Stimulated activated CD8-positive, alpha-beta memory T cell treated with anti-CD3 and anti-CD28 coated beads, Interleukin-15, amount 100 ng/mL, for 1 hour (primary cell): Measurements from ENCODE around the gene CADM1.

Source experiments
- DNase-seq: peaks from one replicate; pipeline ENCODE4 v3.0.0-alpha.2; 2020; ENCODE audit warnings: low read depth

The CADM1 gene

GRCh38 chr11:115181538-115181937 is 322.7 kb downstream of the CADM1 start:
- DNase-seq: no peak

GRCh38 chr11:115180272-115180671 is 323.9 kb downstream of the CADM1 start:
- no peak for DNase-seq

- DNase-seq: no peak
Observed at GRCh38 chr11:115179636-115180035, 324.6 kb downstream of the CADM1 start.

GRCh38 chr11:115178705-115179104 is 325.5 kb downstream of the CADM1 start:
- DNase-seq: no peak

GRCh38 chr11:115173136-115173535 is 331.1 kb downstream of the CADM1 start:
- DNase-seq: no peak

GRCh38 chr11:115170133-115170815 is 333.9 kb downstream of the CADM1 start:
- no peak for DNase-seq

GRCh38 chr11:115169251-115169650 is 335.0 kb downstream of the CADM1 start:
- no peak for DNase-seq

- no peak for DNase-seq
Observed at GRCh38 chr11:115168686-115169085, 335.5 kb downstream of the CADM1 start.

GRCh38 chr11:115168229-115168671 is 336.0 kb downstream of the CADM1 start:
- no peak for DNase-seq

GRCh38 chr11:115167456-115167855 is 336.8 kb downstream of the CADM1 start:
- no peak for DNase-seq

GRCh38 chr11:115166820-115167219 is 337.4 kb downstream of the CADM1 start:
- no peak for DNase-seq

- DNase-seq: no peak
Observed at GRCh38 chr11:115164774-115165173, 339.4 kb downstream of the CADM1 start.

- DNase-seq: no peak
Observed at GRCh38 chr11:115162919-115163318, 341.3 kb downstream of the CADM1 start.

GRCh38 chr11:115161876-115162275 is 342.3 kb downstream of the CADM1 start:
- DNase-seq: no peak

GRCh38 chr11:115159207-115159606 is 345.0 kb downstream of the CADM1 start:
- no peak for DNase-seq

GRCh38 chr11:115158053-115158452 is 346.2 kb downstream of the CADM1 start:
- no peak for DNase-seq

- no peak for DNase-seq
Observed at GRCh38 chr11:115157247-115157646, 347.0 kb downstream of the CADM1 start.

GRCh38 chr11:115155978-115156377 is 348.2 kb downstream of the CADM1 start:
- DNase-seq: no peak

GRCh38 chr11:115155320-115155719 is 348.9 kb downstream of the CADM1 start:
- DNase-seq: no peak

- DNase-seq: no peak
Observed at GRCh38 chr11:115154355-115154736, 349.9 kb downstream of the CADM1 start.

GRCh38 chr11:115153731-115154354 is 350.4 kb downstream of the CADM1 start:
- no peak for DNase-seq

- DNase-seq: no peak
Observed at GRCh38 chr11:115153135-115153534, 351.1 kb downstream of the CADM1 start.

GRCh38 chr11:115151010-115151409 is 353.2 kb downstream of the CADM1 start:
- DNase-seq: no peak

GRCh38 chr11:115148691-115149090 is 355.5 kb downstream of the CADM1 start:
- no peak for DNase-seq
